HG03571 (cell line): ENCODE data around the gene CACNG6.

Experiments used
- ATAC-seq: cut with Tn5 transposase; IDR thresholded peaks from one replicate; pipeline ENCODE4 v1.9.1; 2021; ENCODE audit not compliant: unreplicated experiment

The CACNG6 gene

GRCh38 chr19:53966931-53967330 is 24.5 kb upstream of the CACNG6 start:
- ATAC-seq, result no peak

GRCh38 chr19:53969366-53969765 is 22.1 kb upstream of the CACNG6 start:
- no peak for ATAC-seq

DNA sequence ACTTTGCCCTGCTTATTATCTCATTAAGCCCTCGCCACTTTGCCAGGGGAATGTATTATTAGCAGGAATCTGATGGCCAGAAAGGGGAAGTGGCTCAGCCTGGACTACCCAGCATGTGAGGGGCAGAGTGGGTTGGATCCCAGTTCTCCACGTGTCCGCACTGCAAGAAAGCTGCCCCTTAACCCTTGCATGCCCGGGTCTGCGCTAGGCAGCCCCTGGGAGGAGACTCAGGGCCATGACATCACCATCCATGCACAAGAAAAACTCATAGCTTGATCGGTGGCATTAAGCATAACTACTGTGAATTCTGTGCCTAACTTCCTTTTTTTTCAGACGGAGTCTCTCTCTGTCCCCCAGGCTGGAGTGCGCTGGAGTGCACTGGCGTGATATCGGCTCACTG is 19.8 kb upstream of the CACNG6 start:
- ATAC-seq, result no peak

- no peak for ATAC-seq
Observed at GRCh38 chr19:53977429-53977990, 13.9 kb upstream of the CACNG6 start.

DNA sequence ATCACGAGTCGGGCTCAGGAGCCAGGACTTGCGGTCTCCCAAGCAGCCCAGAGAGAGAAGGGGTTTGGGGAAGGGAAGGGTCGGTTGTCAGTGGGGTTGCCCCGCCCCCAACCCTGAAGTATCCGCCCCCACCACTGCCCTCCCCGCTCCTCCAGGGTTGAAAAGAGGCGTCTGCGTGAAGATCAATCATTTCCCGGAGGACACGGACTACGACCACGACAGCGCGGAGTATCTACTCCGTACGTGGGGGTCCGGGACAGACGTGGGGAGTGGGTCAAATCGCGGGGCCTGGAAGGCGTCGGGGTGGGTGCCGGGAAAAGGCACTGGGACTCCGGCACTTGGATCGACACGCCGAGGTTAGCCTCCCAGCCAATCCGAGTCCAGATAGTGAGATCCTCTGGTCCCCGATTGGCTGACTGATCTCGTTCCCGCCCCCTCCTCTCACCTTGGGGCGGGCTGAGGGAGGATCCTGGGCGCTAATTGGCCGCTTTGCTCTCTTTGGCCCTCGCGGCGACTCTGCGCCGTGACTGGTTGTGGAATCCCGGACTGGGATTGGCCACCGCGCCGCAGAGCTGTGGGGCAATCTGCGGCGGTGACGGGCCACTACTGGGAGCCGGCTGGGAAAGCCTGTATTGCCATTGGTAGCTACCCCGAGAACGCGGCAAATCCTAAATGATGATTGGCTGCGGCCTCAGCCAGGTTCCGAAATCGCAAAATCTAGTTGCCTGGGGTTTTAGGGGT is 13.3 kb upstream of the CACNG6 start:
- no peak for ATAC-seq

- no peak for ATAC-seq
Observed at GRCh38 chr19:53978975-53979801, 12.2 kb upstream of the CACNG6 start.

GRCh38 chr19:53980539-53981375 is 10.7 kb upstream of the CACNG6 start:
- no peak for ATAC-seq

DNA sequence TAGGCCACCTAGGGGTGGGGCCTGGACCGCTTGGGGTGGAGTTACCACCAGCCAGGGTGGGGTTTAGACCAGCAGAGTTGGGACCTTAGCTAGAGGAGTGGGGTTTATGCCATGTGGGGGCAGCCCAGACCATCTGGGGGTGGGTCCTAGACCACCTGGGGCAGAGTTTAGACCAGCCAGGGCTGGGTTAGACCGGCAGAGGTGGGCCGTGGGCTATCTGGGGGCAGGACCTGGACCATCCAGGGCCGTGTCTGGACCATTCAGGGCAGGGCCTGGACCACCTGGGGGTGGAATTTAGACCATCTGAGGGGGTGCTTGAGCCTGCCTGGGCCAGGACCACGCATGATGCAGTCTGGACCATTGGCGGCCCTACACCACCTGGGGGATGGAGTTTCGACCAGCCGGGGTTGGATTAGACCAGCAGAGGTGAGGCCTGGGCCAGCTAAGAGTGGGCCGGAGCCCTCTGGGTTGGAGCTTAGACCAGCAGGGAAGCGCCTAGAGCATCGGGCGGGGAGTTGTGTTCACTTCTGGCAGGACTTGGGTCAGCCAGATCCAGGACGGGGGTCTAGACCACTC is 10.0 kb upstream of the CACNG6 start:
- ATAC-seq, result no peak

- no peak for ATAC-seq
Observed at GRCh38 chr19:53982001-53982451, 9.4 kb upstream of the CACNG6 start.

DNA sequence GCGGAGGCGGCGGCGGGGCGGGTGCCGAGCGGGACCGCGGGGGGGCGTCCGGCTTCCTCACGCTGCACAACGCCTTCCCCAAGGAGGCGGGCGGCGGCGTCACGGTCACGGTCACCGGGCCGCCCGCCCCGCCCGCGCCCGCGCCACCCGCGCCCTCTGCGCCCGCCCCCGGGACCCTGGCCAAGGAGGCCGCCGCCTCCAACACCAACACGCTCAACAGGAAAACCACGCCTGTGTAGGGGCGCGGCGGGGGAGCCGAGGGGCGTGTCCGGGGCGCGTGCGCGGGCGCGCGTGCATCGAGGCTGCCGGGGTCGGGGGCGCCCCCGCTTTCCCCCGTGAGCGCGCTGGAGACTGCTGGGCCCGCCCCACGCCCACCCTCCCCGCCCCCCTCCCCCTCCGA is 8.8 kb upstream of the CACNG6 start:
- ATAC-seq, result no peak

DNA sequence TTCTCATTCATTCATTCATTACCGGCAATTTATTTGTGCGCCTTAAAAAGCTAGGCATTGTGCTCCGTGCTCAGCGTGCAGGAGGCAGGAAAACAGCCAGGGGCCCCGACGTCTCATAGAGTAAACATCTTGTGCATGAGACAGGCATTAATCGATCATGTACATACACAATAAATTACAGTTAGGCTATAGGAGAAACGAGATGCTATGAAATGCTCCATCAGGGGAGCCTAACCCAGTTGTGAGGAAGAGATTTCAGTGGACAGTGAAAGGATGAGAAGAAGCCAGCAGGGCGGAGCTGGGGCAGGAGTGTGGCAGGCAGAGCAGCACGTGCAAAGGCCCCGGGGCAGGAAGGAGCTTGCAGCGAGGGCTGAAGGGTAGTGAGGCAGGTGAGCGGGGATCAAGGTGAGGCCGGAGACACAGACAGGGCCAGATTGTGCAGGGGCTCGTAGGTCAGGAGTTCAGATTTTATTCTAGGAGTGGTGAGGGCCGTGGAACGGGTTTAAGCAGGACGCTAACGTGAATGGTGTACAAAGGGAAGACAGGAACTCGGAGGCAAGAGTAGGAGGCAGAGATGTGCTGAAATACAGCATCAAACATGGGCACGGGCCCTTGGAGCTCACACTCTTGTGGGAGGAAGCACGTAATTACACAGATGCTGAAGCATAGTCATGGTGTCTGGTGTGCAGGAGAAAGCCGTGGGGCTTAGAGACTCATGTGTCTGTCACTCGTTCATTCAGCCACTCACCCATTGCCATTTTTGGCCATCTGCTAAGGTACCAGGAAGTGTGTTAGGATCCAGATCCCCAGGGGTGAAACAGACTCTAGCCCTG is 7.8 kb upstream of the CACNG6 start:
- ATAC-seq, result no peak

GRCh38 chr19:53985863-53986262 is 5.6 kb upstream of the CACNG6 start:
- ATAC-seq, result no peak

DNA sequence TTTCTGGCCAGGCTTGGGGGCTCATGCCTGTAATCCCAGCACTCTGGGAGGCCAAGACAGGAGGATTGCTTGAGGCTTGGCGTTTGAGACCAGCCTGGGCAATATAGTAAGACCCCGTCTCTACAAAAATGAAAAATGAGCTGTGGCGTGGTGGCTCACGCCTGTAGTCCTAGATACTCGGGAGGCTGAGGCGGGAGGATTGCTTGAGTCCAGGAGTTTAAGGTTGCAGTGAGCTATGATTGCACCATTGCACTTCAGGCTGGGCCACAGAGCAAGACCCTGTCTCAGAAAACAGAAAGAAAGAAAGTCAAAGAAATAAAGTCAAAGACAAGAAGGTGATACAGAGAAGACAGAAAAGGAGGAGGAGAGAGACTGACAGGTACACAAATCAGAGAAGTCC is 2.5 kb upstream of the CACNG6 start:
- no peak for ATAC-seq

- no peak for ATAC-seq
Observed at GRCh38 chr19:53989600-53990533, 1.6 kb upstream of the CACNG6 start.

DNA sequence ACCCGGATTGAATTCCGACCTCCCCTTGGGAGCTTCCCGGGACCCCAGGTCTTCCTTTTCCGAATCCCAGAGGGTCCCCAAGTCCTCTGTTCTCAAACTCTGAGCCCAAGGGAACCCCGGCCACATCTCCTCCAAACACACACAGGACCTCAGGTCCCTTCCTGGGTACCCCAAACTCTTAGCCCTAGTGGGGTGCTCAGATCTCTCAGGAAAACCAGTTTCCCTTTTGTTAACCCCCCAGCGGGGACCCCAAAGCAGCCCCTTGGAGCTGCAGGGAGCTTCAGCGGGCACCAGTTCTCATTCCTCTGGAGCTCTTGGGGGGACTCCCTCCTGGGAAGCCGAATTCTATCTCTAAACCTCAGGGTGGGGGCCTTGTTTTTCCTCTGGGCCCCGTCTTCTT is 774 bp downstream of the CACNG6 start:
- no peak for ATAC-seq

GRCh38 chr19:53992815-53993214 is 1.4 kb downstream of the CACNG6 start:
- ATAC-seq, result no peak

GRCh38 chr19:53993448-53993847 is 2.0 kb downstream of the CACNG6 start:
- no peak for ATAC-seq

DNA sequence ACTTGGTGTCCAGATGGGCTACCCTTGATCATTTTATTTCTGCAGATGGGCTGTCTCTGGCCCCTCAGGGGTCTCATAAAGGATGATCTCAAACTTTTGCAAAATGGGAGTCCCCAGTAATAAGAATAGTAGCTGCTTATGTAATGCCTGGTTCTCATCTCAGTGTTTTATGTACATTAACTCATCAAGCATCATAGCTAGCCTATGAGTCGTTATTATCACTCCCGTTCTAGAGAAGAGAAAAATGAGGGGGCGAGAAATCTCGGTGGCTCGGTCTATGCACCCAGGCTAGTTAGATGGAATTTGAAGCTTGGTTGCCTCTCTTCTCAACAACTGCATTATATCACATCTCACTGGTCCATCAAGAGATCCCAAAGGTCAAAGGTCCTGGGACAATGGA is 3.4 kb downstream of the CACNG6 start:
- no peak for ATAC-seq

- no peak for ATAC-seq
Observed at GRCh38 chr19:53998223-53998622, 6.8 kb downstream of the CACNG6 start.
